ENCODE data around the gene ANKRD11. TPM values are rescaled to one million over a fixed set of nuclear protein-coding genes. Genes with fewer than 3 reads are reported as not detected.
"Not testable (repeated sequence)": the region's sequence is repeated elsewhere in the genome, so short reads cannot be mapped to it uniquely, and the experiment has no call there.

The ANKRD11 gene
- polyA plus RNA-seq, 2 donors: 37.1 to 73.5 TPM

GRCh38 chr16:89269805-89270665 lies 220.3 kb downstream of the ANKRD11 start:
- 92 to 93% methylated on average over 27 of the region's 27 CpGs for WGBS, 2 donors
- no peak overlapping the region for H3K27ac ChIP-seq (ENCODE audit: low read depth in 2 of 2, low read length in 1 of 2)

DNA sequence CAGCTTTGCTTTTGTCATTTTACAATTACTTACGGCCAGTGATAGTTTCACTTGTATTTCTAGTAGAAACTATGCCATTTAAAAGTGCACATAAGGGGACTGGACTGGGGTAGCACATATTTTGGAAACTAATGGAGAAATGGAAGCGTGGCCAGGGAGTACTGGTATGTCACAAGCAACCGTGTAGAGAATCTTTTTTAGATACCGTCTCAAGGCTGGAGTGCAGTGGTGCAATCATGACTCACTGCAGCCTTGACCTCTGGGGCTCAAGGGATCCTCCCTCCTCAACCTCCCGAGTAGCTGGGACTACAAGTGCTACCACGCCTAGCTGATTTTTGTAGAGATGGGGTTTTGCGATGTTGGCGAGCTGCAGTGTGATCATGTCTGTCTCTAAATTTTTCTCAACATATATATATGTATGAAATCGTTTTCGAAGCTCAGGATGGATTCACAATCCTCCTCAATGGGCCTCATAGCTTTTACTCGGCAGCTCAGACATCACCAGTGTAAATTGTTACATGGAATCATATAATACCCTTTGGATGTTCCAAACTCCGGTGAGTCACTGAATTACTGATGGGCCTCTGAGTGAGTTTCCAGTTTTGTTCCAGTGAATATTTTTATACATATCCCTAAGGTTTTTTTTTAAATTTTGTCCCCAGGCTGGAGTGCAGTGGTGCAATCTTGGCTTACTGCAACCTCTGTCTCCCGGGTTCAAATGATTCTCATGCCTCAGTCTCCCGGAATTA lies 221.2 kb downstream of the ANKRD11 start:
- Histone ChIP-seq H3K27me3 (ENCODE audit: control insufficient read depth in 1 of 2, insufficient read depth in 2 of 2, low read length in 2 of 2) (no peaks in the 10 kb centered on the region), H3K36me3 (ENCODE audit: control insufficient read depth in 2 of 2, insufficient read depth in 2 of 2, low read length in 1 of 2) (peaks cover 9 to 31% of the 10 kb centered on the region in 2 donors), H3K4me1 (ENCODE audit: control insufficient read depth in 2 of 2, insufficient read depth in 2 of 2, low read length in 1 of 2) (no peaks in the 10 kb centered on the region), H3K9me3 (ENCODE audit: control insufficient read depth in 2 of 2, insufficient read depth in 1 of 2, low read depth in 1 of 2, low read length in 1 of 2) (no peaks in the 10 kb centered on the region), H3K27ac (ENCODE audit: low read depth in 2 of 2, low read length in 1 of 2) (no peak overlapping the region), H3K4me3 (ENCODE audit: low read depth in 1 of 2, low read length in 2 of 2) (no peak overlapping the region)
- WGBS, 2 donors: 86% methylated on average over 14 of the region's 14 CpGs

More at GRCh38 chr16:89269805-89270665, 220.3 kb downstream of the ANKRD11 start:
- H3K27me3 ChIP-seq (ENCODE audit: control insufficient read depth in 1 of 2, insufficient read depth in 2 of 2, low read length in 2 of 2): no peaks in the 10 kb centered on the region
- no peaks in the 10 kb centered on the region for H3K9me3 ChIP-seq (ENCODE audit: control insufficient read depth in 2 of 2, insufficient read depth in 1 of 2, low read depth in 1 of 2, low read length in 1 of 2)
- H3K4me3 ChIP-seq (ENCODE audit: low read depth in 1 of 2, low read length in 2 of 2): no peak overlapping the region
- H3K36me3 ChIP-seq (ENCODE audit: control insufficient read depth in 2 of 2, insufficient read depth in 2 of 2, low read length in 1 of 2): peaks cover 14 to 37% of the 10 kb centered on the region in 2 donors
- H3K4me1 ChIP-seq (ENCODE audit: control insufficient read depth in 2 of 2, insufficient read depth in 2 of 2, low read length in 1 of 2): no peaks in the 10 kb centered on the region

DNA sequence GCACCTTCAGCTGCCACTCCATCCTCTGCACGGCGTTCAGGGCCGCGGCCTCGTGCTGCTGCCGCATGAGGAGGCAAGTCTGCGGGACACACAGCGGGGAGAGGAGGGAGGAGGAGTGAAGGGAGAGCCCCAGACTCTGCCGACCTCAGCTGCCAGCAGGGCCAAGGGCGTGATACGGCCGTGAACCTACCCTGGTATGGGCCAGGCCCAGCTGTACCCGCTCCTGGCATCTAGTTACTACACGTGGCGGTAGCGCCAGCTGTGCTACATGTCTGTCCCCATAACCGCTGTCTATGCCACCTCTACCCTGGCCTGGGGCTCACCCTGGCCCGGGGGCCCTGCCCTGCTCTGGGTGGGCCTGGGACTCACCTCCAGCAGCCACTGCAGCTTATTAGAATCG lies 221.8 kb downstream of the ANKRD11 start:
- no peak overlapping the region for H3K4me3 ChIP-seq (ENCODE audit: low read depth in 1 of 2, low read length in 2 of 2)
- H3K4me1 ChIP-seq (ENCODE audit: control insufficient read depth in 2 of 2, insufficient read depth in 2 of 2, low read length in 1 of 2): no peaks in the 10 kb centered on the region
- H3K36me3 ChIP-seq (ENCODE audit: control insufficient read depth in 2 of 2, insufficient read depth in 2 of 2, low read length in 1 of 2): peaks cover 8 to 25% of the 10 kb centered on the region in 2 donors
- WGBS, 2 donors: 93 to 96% methylated on average over 19 of the region's 19 CpGs
- H3K27me3 ChIP-seq (ENCODE audit: control insufficient read depth in 1 of 2, insufficient read depth in 2 of 2, low read length in 2 of 2): no peaks in the 10 kb centered on the region
- no peaks in the 10 kb centered on the region for H3K9me3 ChIP-seq (ENCODE audit: control insufficient read depth in 2 of 2, insufficient read depth in 1 of 2, low read depth in 1 of 2, low read length in 1 of 2)
- H3K27ac ChIP-seq (ENCODE audit: low read depth in 2 of 2, low read length in 1 of 2): no peak overlapping the region

GRCh38 chr16:89267746-89268145 lies 222.6 kb downstream of the ANKRD11 start:
- not testable (repeated sequence) for H3K4me1 ChIP-seq (ENCODE audit: control insufficient read depth in 2 of 2, insufficient read depth in 2 of 2, low read length in 1 of 2); H3K27me3 ChIP-seq (ENCODE audit: control insufficient read depth in 1 of 2, insufficient read depth in 2 of 2, low read length in 2 of 2); H3K4me3 ChIP-seq (ENCODE audit: low read depth in 1 of 2, low read length in 2 of 2); H3K9me3 ChIP-seq (ENCODE audit: control insufficient read depth in 2 of 2, insufficient read depth in 1 of 2, low read depth in 1 of 2, low read length in 1 of 2); H3K27ac ChIP-seq (ENCODE audit: low read depth in 2 of 2, low read length in 1 of 2)
- WGBS, 2 donors: 91 to 94% methylated on average over 10 to 11 of the region's 15 CpGs
- H3K36me3 ChIP-seq (ENCODE audit: control insufficient read depth in 2 of 2, insufficient read depth in 2 of 2, low read length in 1 of 2): peaks cover 8 to 25% of the 10 kb centered on the region in 2 donors

DNA sequence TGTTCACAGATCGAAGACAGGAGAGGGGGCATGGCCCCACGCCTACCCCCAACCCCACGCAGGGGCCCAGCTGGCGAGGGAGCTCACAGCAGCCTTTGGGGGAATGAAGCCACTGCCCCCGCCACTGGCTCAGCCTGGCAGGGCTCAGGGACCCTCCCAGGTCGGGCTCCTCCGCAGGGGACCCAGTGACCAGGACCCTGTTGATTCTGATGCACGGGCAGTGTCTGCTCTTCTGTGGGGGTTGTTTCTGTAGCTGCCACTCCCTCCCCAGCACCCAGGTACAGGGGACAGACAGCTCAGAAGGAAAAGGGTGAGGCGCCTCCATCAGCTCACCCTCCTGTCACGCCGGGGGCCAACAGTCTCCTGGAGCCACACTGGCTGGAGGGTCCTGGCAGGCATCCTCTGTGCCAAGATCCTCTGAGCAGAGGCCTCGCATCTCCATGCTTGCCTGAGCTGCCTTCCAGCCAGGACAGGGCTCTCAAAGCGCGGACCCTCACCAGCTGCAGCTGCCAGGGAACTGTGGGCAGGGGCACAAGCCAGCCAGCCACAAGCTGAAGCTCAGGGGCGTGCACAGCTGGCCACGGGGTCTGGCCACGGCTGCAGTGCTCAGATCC lies 223.7 kb downstream of the ANKRD11 start:
- no peaks in the 10 kb centered on the region for H3K4me1 ChIP-seq (ENCODE audit: control insufficient read depth in 2 of 2, insufficient read depth in 2 of 2, low read length in 1 of 2)
- H3K36me3 ChIP-seq (ENCODE audit: control insufficient read depth in 2 of 2, insufficient read depth in 2 of 2, low read length in 1 of 2): peaks cover 8 to 25% of the 10 kb centered on the region in 2 donors
- H3K27ac ChIP-seq (ENCODE audit: low read depth in 2 of 2, low read length in 1 of 2): no peak overlapping the region
- H3K27me3 ChIP-seq (ENCODE audit: control insufficient read depth in 1 of 2, insufficient read depth in 2 of 2, low read length in 2 of 2): no peaks in the 10 kb centered on the region
- H3K9me3 ChIP-seq (ENCODE audit: control insufficient read depth in 2 of 2, insufficient read depth in 1 of 2, low read depth in 1 of 2, low read length in 1 of 2): peaks cover 0 to 2% of the 10 kb centered on the region in 2 donors
- H3K4me3 ChIP-seq (ENCODE audit: low read depth in 1 of 2, low read length in 2 of 2): no peak overlapping the region
- WGBS, 2 donors: 90 to 94% methylated on average over 17 of the region's 17 CpGs

DNA sequence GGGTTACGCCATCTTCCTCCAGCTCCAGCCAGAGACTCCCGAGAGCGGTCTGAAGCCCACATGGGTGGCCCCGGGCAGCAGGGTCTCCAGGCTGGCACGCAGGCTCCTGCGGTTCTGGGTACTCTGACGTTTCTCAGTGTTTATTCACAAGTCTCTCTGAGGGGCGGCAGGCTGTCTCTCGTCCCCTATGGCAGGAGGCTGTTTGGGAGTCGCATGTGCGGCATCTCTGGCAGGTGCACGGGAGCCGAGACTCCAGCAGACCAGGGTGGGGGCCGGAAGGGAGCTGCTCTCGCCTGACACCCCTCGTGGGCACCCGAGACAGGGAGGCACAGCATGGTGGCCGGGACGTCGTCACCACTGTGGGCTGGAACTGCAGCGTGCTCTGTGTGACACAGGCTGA lies 224.7 kb downstream of the ANKRD11 start:
- peaks cover 0 to 2% of the 10 kb centered on the region in 2 donors for H3K9me3 ChIP-seq (ENCODE audit: control insufficient read depth in 2 of 2, insufficient read depth in 1 of 2, low read depth in 1 of 2, low read length in 1 of 2)
- H3K4me1 ChIP-seq (ENCODE audit: control insufficient read depth in 2 of 2, insufficient read depth in 2 of 2, low read length in 1 of 2): no peaks in the 10 kb centered on the region
- 88 to 93% methylated on average over 21 of the region's 21 CpGs for WGBS, 2 donors
- H3K27me3 ChIP-seq (ENCODE audit: control insufficient read depth in 1 of 2, insufficient read depth in 2 of 2, low read length in 2 of 2): no peaks in the 10 kb centered on the region
- H3K27ac ChIP-seq (ENCODE audit: low read depth in 2 of 2, low read length in 1 of 2): no peak overlapping the region
- H3K4me3 ChIP-seq (ENCODE audit: low read depth in 1 of 2, low read length in 2 of 2): no peak overlapping the region
- H3K36me3 ChIP-seq (ENCODE audit: control insufficient read depth in 2 of 2, insufficient read depth in 2 of 2, low read length in 1 of 2): peaks cover 7 to 22% of the 10 kb centered on the region in 2 donors

DNA sequence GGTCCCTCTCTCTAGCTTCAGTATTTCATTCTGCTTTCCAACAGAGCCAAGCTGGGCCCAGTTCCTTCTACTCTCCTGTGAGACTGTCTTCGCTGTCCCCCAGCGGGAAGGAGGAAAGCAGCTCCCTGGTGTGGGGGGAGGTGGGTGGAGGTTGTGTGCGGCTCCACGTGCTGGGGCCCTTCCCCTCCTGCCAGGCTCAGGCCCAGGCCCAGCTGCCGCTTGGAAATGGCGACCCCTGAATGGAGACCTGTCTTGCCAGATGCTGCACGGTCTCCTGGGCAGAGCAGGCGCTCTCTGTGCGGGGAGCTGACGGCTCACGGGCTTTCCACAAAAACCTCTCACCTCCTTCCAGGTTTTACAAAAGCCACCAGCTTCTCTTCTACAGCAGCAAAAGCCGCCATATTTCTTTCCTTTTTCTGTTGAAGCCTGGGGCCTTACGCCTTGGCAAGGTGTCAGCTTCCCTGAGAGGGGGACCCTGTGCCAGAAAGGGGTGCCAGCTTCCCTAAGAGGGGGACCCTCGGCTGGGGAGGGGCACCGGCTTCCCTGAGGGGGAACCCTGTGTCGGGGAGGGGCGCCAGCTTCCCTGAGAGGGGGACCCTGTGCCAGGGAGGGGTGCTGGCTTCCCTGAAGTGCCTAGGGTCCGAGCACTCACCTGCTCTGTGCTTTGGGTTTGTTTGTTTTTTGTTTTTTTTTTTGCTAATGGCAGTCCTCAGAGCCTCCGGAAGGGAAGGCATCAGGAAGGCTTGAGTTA lies 225.4 kb downstream of the ANKRD11 start:
- no peak overlapping the region for H3K27ac ChIP-seq (ENCODE audit: low read depth in 2 of 2, low read length in 1 of 2)
- peaks cover 4 to 15% of the 10 kb centered on the region in 2 donors for H3K36me3 ChIP-seq (ENCODE audit: control insufficient read depth in 2 of 2, insufficient read depth in 2 of 2, low read length in 1 of 2)
- H3K27me3 ChIP-seq (ENCODE audit: control insufficient read depth in 1 of 2, insufficient read depth in 2 of 2, low read length in 2 of 2): no peaks in the 10 kb centered on the region
- H3K4me3 ChIP-seq (ENCODE audit: low read depth in 1 of 2, low read length in 2 of 2): no peak overlapping the region
- H3K9me3 ChIP-seq (ENCODE audit: control insufficient read depth in 2 of 2, insufficient read depth in 1 of 2, low read depth in 1 of 2, low read length in 1 of 2): peaks cover 0 to 2% of the 10 kb centered on the region in 2 donors
- no peaks in the 10 kb centered on the region for H3K4me1 ChIP-seq (ENCODE audit: control insufficient read depth in 2 of 2, insufficient read depth in 2 of 2, low read length in 1 of 2)
- WGBS, 2 donors: 88 to 90% methylated on average over 19 of the region's 19 CpGs

DNA sequence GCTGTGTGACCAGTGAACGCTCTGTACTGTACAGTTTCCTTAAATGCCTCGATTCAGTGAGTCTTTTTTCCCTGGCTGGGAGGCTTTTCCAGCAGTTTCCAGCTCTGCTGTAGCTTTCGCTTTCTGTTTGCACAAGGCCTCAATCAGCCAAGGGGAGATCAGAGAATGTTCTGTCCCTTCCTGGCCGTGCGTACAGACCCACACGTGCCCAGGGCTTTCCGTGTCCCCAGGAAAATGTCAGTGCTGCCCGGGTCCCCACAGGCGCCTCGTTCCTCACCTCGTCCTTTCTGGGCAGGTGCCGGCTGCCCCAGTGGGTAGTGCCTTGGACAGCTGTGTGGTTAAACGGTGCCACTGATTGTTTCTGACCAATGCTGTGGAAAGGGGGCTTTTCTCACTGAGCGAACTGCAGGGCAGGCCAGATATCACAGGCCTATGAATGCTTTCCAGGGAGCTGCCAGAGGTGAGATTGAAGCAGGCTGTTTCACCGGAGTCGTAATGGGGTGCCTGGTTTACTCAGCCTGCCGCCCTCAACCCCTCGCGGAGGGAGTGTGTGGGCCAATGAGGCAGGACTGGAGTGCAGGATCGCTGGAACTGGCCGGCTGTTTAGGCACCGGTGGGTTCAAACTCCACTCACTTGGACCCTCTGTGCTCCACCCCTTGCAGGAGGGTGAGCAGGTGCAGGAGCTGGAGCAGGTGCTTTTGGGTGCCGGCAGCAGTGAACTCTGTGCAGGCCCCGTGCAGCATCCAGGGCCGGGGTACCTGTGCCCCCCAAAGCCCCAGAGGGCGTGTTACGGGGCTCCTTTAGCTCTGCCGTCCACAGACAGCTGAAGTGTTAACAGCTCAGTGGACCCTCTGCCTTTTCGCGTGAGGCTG lies 228.4 kb downstream of the ANKRD11 start:
- H3K36me3 ChIP-seq (ENCODE audit: control insufficient read depth in 2 of 2, insufficient read depth in 2 of 2, low read length in 1 of 2): peaks cover 0 to 9% of the 10 kb centered on the region in 2 donors
- no peak overlapping the region for H3K4me3 ChIP-seq (ENCODE audit: low read depth in 1 of 2, low read length in 2 of 2)
- no peak overlapping the region for H3K27ac ChIP-seq (ENCODE audit: low read depth in 2 of 2, low read length in 1 of 2)
- no peaks in the 10 kb centered on the region for H3K27me3 ChIP-seq (ENCODE audit: control insufficient read depth in 1 of 2, insufficient read depth in 2 of 2, low read length in 2 of 2)
- 76 to 83% methylated on average over 30 of the region's 30 CpGs for WGBS, 2 donors
- H3K4me1 ChIP-seq (ENCODE audit: control insufficient read depth in 2 of 2, insufficient read depth in 2 of 2, low read length in 1 of 2): peaks cover 0 to 8% of the 10 kb centered on the region in 2 donors
- peaks cover 0 to 2% of the 10 kb centered on the region in 2 donors for H3K9me3 ChIP-seq (ENCODE audit: control insufficient read depth in 2 of 2, insufficient read depth in 1 of 2, low read depth in 1 of 2, low read length in 1 of 2)

All from esophagus (tissue), 2 donors.